GM19239 (cell line): ENCODE measurements around the gene ALK.

ENCODE experiments used
- DNase-seq: peaks from one replicate; pipeline ENCODE4 v3.0.0; 2011; ENCODE audit warnings: low spot score; ENCODE audit not compliant: insufficient read length
- FAIRE-seq: peaks from 2 replicates; lab custom pipeline; 2011; peaks lifted over from hg19 to GRCh38; lab: Jason Lieb, UNC

ALK gene

DNA sequence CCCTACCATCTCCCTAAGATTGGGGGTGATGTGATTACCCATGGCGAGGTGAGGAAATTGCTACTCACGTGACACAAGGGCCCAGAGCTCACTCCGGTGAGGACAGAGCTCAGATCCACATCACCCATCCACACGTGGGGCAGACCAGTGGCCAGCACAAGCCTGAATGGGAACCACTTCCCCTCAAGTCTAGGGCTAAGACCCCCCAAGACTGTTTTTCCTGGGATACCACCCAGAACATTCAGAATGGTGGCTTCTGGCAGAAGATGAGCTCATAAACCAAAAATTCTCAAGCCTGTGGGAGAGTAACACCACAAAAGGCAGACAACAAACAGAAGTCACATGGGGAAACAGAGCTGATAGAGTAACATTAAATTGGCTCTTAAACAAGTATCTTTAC is 321.4 kb downstream of the ALK start:
- no peak for FAIRE-seq
- no peak for DNase-seq

DNA sequence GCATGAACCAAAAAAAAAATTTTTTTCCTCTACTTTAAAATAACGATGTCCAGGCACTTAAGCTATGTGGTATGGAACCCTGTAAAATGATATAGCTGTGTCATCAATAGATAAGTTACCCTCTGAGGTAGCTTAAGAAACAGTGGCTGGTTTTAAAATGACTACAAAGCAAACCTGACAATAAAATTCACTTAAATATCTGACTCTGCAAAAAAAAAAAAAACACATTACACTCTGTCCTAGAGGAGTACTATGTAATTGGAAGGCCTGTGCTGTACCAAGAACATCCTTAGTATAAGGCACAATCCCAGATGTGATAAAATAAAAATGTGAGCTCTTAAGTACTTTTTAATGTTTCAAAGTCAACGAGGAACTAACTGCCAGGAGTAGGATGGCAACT is 322.4 kb downstream of the ALK start:
- no peak for DNase-seq
- FAIRE-seq: no peak

- DNase-seq (no peak), FAIRE-seq (no peak)
Observed at GRCh38 chr2:29597035-29597434, 324.4 kb downstream of the ALK start.

GRCh38 chr2:29596584-29596983 is 324.8 kb downstream of the ALK start:
- FAIRE-seq (no peak), DNase-seq (no peak)

DNA sequence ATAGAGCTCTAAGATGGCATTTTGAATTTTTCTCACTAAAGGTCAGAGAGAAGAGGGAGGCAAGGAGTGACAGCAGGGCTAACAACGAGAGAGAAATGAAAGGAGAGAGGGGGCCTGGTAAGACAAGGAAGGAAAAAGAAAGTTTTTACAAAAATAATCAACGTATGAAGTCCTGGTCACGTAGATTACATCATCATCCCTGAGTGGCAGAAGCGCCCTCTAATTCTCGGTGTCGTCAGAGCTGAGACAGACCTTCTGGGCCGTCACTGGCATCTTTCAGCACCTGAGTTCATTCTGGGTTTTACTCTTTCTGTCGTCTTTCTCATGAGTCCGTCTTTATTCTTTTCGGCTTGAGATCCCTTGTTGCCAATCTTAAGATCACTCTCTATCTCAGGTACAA is 329.8 kb downstream of the ALK start:
- no peak for DNase-seq
- FAIRE-seq: no peak

DNA sequence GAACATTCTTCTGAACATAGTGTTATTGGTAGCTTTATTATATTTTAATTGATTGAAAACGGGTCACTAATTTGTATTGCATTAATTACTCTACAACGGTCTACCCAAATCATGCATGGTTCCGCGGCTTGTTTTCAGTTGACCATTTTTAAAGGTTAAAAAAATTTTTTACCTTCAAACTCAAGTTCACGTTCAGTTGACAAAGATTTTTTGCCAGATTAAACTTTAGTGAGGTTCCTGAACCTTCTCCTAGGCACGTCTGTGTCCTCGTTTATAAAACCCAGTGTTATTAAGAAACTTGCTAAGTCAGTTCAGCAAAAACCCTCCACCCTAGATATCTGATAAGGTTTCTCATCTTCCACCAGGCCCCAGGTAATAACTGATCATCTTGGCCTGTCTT is 331.2 kb downstream of the ALK start:
- no peak for FAIRE-seq
- DNase-seq: no peak

- DNase-seq: no peak
- no peak for FAIRE-seq
Observed at GRCh38 chr2:29589440-29590103, 331.8 kb downstream of the ALK start.

DNA sequence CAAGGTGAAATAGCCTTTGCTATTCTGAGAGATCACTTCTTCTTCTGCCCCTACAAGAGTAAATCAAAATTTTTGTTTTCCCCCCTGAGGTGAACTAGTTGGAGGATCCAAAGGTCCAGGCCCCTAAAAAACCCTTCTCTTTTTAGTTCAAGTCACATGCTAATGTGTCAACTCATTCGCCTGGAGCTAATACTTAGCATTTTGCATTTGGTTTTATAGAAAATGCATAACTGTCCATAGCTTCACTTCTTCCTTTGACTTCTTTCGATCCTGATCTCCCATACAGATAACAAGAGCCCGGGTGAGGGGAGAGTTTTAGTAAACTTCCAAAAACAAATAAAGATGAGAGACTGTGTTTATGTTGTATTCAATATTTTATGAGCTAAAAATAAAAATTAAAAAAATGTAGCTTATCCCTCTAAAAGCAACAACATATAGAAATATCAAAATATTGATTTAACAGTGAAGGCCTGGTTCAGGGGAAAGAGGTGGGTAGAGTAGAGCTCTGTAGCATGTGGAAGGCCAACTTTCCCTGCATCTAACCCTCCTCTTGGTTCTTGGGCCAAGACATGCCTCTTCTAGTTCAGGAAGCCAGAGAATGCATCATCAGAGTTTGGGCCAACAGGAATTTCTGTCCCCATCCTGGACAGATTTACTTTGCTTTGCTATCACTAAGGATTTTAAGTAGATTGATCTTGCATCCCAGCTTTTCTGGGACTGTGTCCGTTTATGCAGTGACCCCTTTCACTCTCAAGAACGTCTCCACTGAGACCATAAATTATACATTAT is 333.8 kb downstream of the ALK start:
- DNase-seq (no peak), FAIRE-seq (no peak)

DNA sequence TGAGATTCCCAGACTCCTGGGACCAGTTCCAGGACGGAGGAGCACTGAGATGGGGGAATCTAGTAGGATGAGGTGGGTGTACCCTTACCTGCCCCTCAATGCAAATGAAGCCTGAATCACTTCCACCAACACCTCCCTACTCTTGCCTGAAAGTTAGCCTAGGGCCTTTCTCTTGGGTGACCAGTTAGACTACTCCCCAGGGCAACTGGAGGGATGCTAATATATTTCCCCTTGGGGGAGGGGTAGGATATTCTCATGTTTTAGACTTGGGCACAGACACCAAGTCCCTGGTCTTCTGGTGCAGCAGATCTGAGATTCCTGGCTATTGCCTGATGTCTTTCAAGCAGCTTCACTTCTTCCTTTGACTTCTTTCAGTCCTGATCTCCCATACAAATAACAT is 334.5 kb downstream of the ALK start:
- DNase-seq (no peak), FAIRE-seq (no peak)

- FAIRE-seq (no peak), DNase-seq (no peak)
Observed at GRCh38 chr2:29583548-29584156, 337.7 kb downstream of the ALK start.

DNA sequence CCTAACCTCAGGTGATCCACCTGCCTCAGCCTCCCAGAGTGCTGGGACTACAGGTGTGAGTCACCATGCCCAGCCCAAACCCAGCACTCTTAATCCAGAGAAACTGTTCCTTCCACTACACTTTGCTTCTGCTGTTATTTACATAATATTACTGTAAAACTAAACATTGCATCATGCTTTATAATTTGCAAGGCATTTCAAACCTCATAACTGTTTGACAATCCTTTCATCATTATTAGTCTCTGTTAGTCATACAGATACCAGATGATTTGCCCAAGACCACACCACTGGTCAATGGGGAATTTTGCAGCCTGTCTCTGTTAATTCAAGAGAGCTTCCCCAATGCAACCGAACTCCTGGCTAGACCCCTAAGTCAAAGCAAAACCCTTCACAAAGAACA is 338.3 kb downstream of the ALK start:
- FAIRE-seq: no peak
- no peak for DNase-seq

DNA sequence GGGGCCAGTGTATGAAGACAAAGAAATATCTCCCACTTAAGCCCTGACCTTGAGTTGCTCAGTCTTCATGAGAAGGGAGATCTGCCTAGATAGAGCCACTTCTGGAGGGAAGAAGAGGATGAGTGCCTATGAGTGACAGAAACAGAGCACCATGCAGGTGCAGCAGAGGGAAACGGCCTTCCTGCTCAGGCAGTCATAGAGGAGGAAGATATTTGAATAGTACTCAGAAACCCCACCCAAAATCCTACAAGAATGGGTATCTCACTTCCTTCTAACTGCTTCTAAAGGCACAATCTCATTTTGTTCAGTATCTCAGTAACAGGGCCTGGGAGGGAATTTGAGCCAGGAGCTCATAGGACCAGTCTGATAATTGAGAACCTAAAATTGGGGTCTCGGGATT is 339.3 kb downstream of the ALK start:
- no peak for DNase-seq
- FAIRE-seq: no peak

GRCh38 chr2:29580223-29580622 is 341.2 kb downstream of the ALK start:
- no peak for FAIRE-seq
- no peak for DNase-seq

DNA sequence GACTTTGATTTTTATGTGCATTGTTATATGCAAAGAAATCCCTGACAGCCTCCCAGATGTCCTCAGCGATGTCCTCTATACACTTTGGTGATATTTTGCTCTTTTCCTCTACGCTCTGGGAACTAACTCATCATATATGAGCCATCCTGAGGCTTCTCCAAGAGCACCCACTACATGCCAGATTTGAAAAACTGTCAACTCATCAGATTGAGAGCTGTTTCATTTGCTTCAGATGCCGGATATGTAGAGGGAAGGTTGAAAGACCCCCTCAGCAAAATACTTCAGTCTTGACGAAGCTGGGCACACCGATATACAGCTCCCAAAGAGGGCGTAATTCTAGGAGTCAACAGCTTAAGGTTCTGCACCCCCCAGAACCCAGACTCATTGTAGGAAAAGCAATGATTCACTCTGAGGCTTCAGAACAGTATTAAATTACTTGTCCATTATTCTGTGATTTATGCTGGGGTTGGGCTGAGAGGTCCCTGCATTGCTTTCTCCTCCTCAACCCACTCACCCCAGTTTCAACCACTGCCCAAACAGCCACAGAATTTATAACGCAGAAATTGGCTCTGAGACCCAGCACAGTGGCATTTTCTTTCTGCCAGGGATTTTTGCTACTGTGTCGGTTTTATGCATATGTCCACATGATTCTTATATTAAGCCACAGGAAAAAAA is 341.8 kb downstream of the ALK start:
- FAIRE-seq: no peak
- no peak for DNase-seq

GRCh38 chr2:29578084-29578598 is 343.2 kb downstream of the ALK start:
- FAIRE-seq (no peak), DNase-seq (no peak)

DNA sequence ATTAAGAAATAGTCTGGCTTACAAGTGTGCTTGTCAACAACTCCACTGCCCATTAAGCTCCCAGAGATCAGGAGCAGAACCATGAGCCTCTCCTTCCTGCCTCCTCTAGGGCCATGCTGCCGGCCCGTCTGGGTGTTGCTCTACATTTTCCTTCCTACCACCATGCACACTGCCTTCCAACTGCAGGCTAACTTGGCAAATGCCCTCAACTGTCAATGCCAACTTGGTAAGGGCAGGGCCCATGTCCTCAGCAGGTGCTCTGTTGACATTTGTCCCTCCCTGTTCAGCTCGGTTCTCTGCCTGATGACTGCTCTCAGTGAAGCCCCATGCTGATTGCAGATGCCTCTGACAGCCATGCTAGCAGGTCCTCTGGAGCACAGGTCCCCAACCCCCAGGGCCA is 345.2 kb downstream of the ALK start:
- FAIRE-seq (no peak), DNase-seq (no peak)

- FAIRE-seq (no peak), DNase-seq (no peak)
Observed at GRCh38 chr2:29575370-29575890, 346.0 kb downstream of the ALK start.

- FAIRE-seq: no peak
Observed at GRCh38 chr2:29573612-29574011, 347.8 kb downstream of the ALK start.

DNA sequence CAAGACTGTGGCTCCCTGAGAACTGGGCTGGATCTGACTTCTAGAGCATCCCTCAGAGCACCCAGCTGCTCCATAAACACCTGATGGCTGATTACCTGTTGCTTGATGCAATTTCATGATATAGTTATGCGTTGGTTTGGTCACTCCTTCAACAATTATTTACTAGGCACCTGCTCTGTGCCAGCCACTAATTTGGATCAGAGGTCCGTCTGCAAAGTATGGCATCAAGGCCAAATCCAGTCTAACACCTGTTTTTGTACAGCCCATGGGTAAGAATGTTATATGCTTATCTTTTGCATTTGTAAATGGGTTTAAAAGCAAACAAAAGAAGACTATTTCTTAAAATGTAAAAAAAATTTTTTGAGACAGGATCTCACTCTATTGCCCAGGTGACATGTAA is 348.2 kb downstream of the ALK start:
- FAIRE-seq (no peak), DNase-seq (no peak)

More at GRCh38 chr2:29573612-29574011, 347.8 kb downstream of the ALK start:
- DNase-seq: no peak

DNA sequence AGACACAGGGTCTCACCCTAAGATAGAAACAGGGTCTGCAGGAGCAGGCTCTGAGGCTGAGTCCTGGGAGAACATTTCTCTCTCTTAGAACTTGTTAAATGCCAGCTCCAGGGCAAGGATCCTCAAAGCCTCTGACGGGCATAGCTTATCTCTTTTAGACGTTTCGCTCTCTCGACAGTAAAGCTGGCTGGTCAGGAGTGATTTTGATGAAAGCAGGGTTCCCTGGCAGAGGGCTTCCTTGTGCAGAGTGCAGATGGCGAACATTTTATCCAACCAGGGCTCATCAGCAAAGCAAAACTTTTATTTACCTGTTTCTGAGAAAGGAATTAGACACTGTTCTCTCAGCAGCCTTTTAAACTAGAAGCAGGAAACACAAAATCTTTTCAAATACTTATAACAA is 350.8 kb downstream of the ALK start:
- no peak for FAIRE-seq
- DNase-seq: no peak
